GM12878 (cell line): Measurements from ENCODE around the gene CSNK2A1. TPM values are rescaled to one million over a fixed set of nuclear protein-coding genes. Genes with fewer than 3 reads are reported as not detected.

Experiments
- ATAC-seq: fragments of 200-7000 bp; cut with Tn5 transposase; 3 replicates; pipeline ENCODE4 v1.9.1; 2020; ENCODE audit warnings: mild to moderate bottlenecking, moderate library complexity
- BruUV-seq: library from RNA; stranded (reverse); fragments of 400-500 nt; replicated peaks from 2 replicates; lab custom pipeline; 2021; lab: Mats Ljungman, UMichigan
- CTCF ChIA-PET: fragments of 300-600 bp; sonication (Branson Sonifier 250); formaldehyde crosslinking; extraction: SDS; loops from one replicate; lab custom pipeline; 2021; ENCODE audit warnings: inconsistent platforms; lab: Yijun Ruan, JAX
- POLR2A ChIA-PET: fragments of 350-600 bp; formaldehyde crosslinking; extraction: SDS; loops from one replicate; lab custom pipeline; 2021; ENCODE audit warnings: inconsistent platforms; lab: Charles Lee
- RAD21 ChIA-PET: fragments of 300-600 bp; sonication (Branson Sonifier 250); formaldehyde crosslinking; loops from one replicate; lab custom pipeline; 2023; ENCODE audit warnings: antibody characterized with exemption; ENCODE audit not compliant: unreplicated experiment; lab: Charles Lee
- SMC1A ChIA-PET: fragments of 300-600 bp; sonication (Branson Sonifier 250); formaldehyde crosslinking; loops from one replicate; lab custom pipeline; 2023; ENCODE audit not compliant: unreplicated experiment, uncharacterized antibody; lab: Charles Lee
- DNase-seq: peaks from one replicate; pipeline ENCODE4 v3.0.0-alpha.2; 2011; ENCODE audit warnings: low read depth, low spot score
- FAIRE-seq: peaks from 3 replicates; lab custom pipeline; 2011; peaks lifted over from hg19 to GRCh38; lab: Jason Lieb, UNC
- H2AFZ ChIP-seq: 2 replicates; pipeline ENCODE4 v1.6.0; 2011; ENCODE audit warnings: low read depth, low read length, control low read depth; ENCODE audit not compliant: control insufficient read depth
- H3K27ac ChIP-seq: 2 replicates; pipeline ENCODE4 v1.5.1; 2011; ENCODE audit warnings: control low read depth; ENCODE audit not compliant: control insufficient read depth, insufficient read depth
- H3K27me3 ChIP-seq, 2 experiments: replicated peaks in 1 of 2; 2 replicates each; pipeline versions ENCODE4 v1.6.0 to v1.6.1; 2011; ENCODE audit warnings: low read length in 1 of 2; ENCODE audit not compliant: control insufficient read depth in 2 of 2, insufficient read depth in 2 of 2
- H3K36me3 ChIP-seq, 2 experiments: 2 replicates each; pipeline ENCODE4 v1.5.1; 2011; ENCODE audit warnings: low read length in 1 of 2; ENCODE audit not compliant: control insufficient read depth in 2 of 2, insufficient read depth in 2 of 2
- H3K4me1 ChIP-seq: 2 replicates; pipeline ENCODE4 v1.6.1; 2011; ENCODE audit warnings: mild to moderate bottlenecking, low read length, moderate library complexity, mixed read lengths; ENCODE audit not compliant: control insufficient read depth, insufficient read depth
- H3K4me2 ChIP-seq: 2 replicates; pipeline ENCODE4 v1.6.0; 2011; ENCODE audit warnings: control low read depth; ENCODE audit not compliant: control insufficient read depth, insufficient read depth
- H3K4me3 ChIP-seq: fragments of 200-600 bp; sonication (generic); 2 replicates; pipeline ENCODE4 v1.5.1; 2016
- H3K79me2 ChIP-seq: 2 replicates; pipeline ENCODE4 v1.6.0; 2011; ENCODE audit warnings: low read length; ENCODE audit not compliant: control insufficient read depth, insufficient read depth
- H3K9ac ChIP-seq: 2 replicates; pipeline ENCODE4 v1.8.0; 2011; ENCODE audit warnings: low read length, control low read depth, mixed read lengths; ENCODE audit not compliant: control insufficient read depth, insufficient read depth
- H3K9me3 ChIP-seq: replicated peaks from 3 replicates; pipeline ENCODE4 v1.5.1; 2011; ENCODE audit warnings: mild to moderate bottlenecking, low read length; ENCODE audit not compliant: control insufficient read depth, insufficient read depth
- H4K20me1 ChIP-seq: 2 replicates; pipeline ENCODE4 v1.6.0; 2011; ENCODE audit not compliant: control insufficient read depth, insufficient read depth
- DPF2 ChIP-seq: fragments of 450-650 bp; IDR thresholded peaks from 2 replicates; pipeline ENCODE4 v1.6.1; 2017; ENCODE audit warnings: mild to moderate bottlenecking
- EGR1 ChIP-seq, 2 experiments: IDR thresholded peaks; 1 replicate in 1 of 2; 2 replicates in 1 of 2; pipeline ENCODE4 v1.6.1; 2011 to 2012; ENCODE audit warnings: low read depth in 2 of 2, low read length in 2 of 2, borderline replicate concordance in 1 of 2, mild to moderate bottlenecking in 1 of 2, moderate library complexity in 1 of 2
- FOS ChIP-seq: IDR thresholded peaks from 3 replicates; pipeline ENCODE4 v1.6.1; 2011; ENCODE audit warnings: borderline replicate concordance; ENCODE audit not compliant: insufficient read length; ENCODE audit errors: extremely low read depth
- HDAC2 ChIP-seq: fragments of 200-600 bp; sonication (generic); IDR thresholded peaks from 2 replicates; pipeline ENCODE4 v1.6.1; 2017
- IRF3 ChIP-seq: fragments of 450-650 bp; IDR thresholded peaks from 2 replicates; pipeline ENCODE4 v1.6.1; 2014; ENCODE audit warnings: mild to moderate bottlenecking
- KAT2A ChIP-seq: conservative IDR thresholded peaks from 2 replicates; pipeline ENCODE4 v1.6.1; 2011; ENCODE audit warnings: low read depth, low read length; ENCODE audit not compliant: control insufficient read depth
- MEF2B ChIP-seq: fragments of 450-650 bp; IDR thresholded peaks from 2 replicates; pipeline ENCODE4 v1.6.1; 2018; ENCODE audit warnings: mild to moderate bottlenecking, moderate library complexity; ENCODE audit not compliant: partially characterized antibody, poor library complexity, severe bottlenecking
- NRF1 ChIP-seq: conservative IDR thresholded peaks from 2 replicates; pipeline ENCODE4 v1.6.1; 2011; ENCODE audit warnings: mild to moderate bottlenecking, low read depth, low read length, improper control_type of control experiment
- SP1 ChIP-seq: IDR thresholded peaks from one replicate; pipeline ENCODE4 v1.6.1; 2011; ENCODE audit warnings: low read depth, low read length
- SUPT20H ChIP-seq: IDR thresholded peaks from 2 replicates; pipeline ENCODE4 v1.6.1; 2011; ENCODE audit warnings: low read depth, mild to moderate bottlenecking, low read length, moderate library complexity, borderline replicate concordance; ENCODE audit not compliant: control insufficient read depth
- ZNF687 ChIP-seq: fragments of 450-650 bp; IDR thresholded peaks from 2 replicates; pipeline ENCODE4 v1.6.1; 2017; ENCODE audit warnings: mild to moderate bottlenecking, moderate library complexity
- in situ Hi-C: fragments of 300-500 bp; cut with MboI; formaldehyde crosslinking; loops from 9 replicates; pipeline ENCODE4 v1.14.3; 2018; ENCODE audit warnings: mixed read lengths
- intact Hi-C: fragments of 100-400 bp; cut with micrococcal nuclease; formaldehyde crosslinking; loops from one replicate; pipeline ENCODE4 v1.14.2; 2022; ENCODE audit not compliant: unreplicated experiment
- polyA plus RNA-seq, 11 experiments: library from polyadenylated mRNA; depleted of rRNA in 4 of 11; unstranded in 6 of 11; stranded (reverse) in 5 of 11; fragments of >200 nt; fragmentation: Nextera tagmentation in 4 of 11; fragmentation: Illumina TruSeq in 1 of 11; extraction: Ambion mirVana in 4 of 11; extraction: Trizol in 1 of 11; gene quantifications; 1 replicate in 1 of 11; 2 replicates in 10 of 11; pipeline versions ENCODE4 v1.2.1 to v1.2.3, GENCODE V29; 2011 to 2016; ENCODE audit warnings: inconsistent platforms in 2 of 11, missing spikeins in 2 of 11, low read depth in 1 of 11
- total RNA-seq, 4 experiments: library from RNA; depleted of rRNA in 3 of 4; stranded (reverse); fragments of >200 nt in 3 of 4; fragmentation: Illumina TruSeq in 1 of 4; extraction: Trizol in 1 of 4; gene quantifications; 2 replicates each; pipeline versions ENCODE4 v1.2.1 to v1.2.3, GENCODE V29; 2013 to 2021

CSNK2A1 gene
- total and polyA plus RNA-seq, 10 of the 15 experiments (the other 5 are each of a cell fraction or from before 2014, with no cell fraction given), result 47.6 to 199 (median 95.0) TPM

GRCh38 chr20:521860-522259 is 21.7 kb downstream of the CSNK2A1 start (continued):
- TF ChIP-seq KAT2A, result no peak

GRCh38 chr20:519999-520398 is 23.6 kb downstream of the CSNK2A1 start:
- H3K4me3 ChIP-seq, result no peak overlapping the region
- H3K4me2 ChIP-seq, result no peak overlapping the region
- DNase-seq (no peak), ATAC-seq (no peak), FAIRE-seq (no peak)
- H3K27ac ChIP-seq, result no peak overlapping the region
- in situ Hi-C loops, result no loop called here
- CTCF ChIA-PET, result interaction anchor here (0.6 to 1.1 kb wide), 2 partner anchors 8 to 251 kb away, joined by 3 to 4 read pairs; no protein-coding TSS in a partner anchor
- H2AFZ ChIP-seq, result no peak overlapping the region
- H3K79me2 ChIP-seq, result peaks cover 55% of the 10 kb centered on the region
- RAD21 ChIA-PET, result interaction anchor here (1.4 kb wide), 1 partner anchor 126 kb away, joined by 3 read pairs; no protein-coding TSS in a partner anchor
- POLR2A ChIA-PET, result no interaction called here
- peaks cover 9 to 14% of the 10 kb centered on the region in 2 experiments for H3K36me3 ChIP-seq
- no peaks in the 10 kb centered on the region for H3K4me1 ChIP-seq
- BruUV-seq, result no TSS peak
- intact Hi-C loops, result no loop called here
- no peaks in the 10 kb centered on the region for H3K27me3 ChIP-seq
- peaks cover 10% of the 10 kb centered on the region; the same call in 2 of the 3 replicates for H3K9me3 ChIP-seq
- no peaks in the 10 kb centered on the region for H4K20me1 ChIP-seq
- TF ChIP-seq KAT2A (no peak), EGR1 (IDR thresholded peaks at IDR 0.05; ENCODE audit: borderline replicate concordance in 1 of 2, low read depth in 2 of 2, low read length in 2 of 2) (no peak), ZNF687 (no peak), SP1 (no peak), FOS (no peak), SUPT20H (no peak), NRF1 (no peak), MEF2B (no peak), DPF2 (no peak), IRF3 (no peak), HDAC2 (no peak)
- H3K9ac ChIP-seq, result no peak overlapping the region
- SMC1A ChIA-PET, result interaction anchor here (1.1 kb wide), 2 partner anchors 17 to 19 kb away, joined by 3 read pairs; no protein-coding TSS in a partner anchor
